Neuronal stem cell (in vitro differentiated cells): ENCODE results near the gene MAP3K5.
"Not testable (repeated sequence)": the region's sequence is repeated elsewhere in the genome, so short reads cannot be mapped to it uniquely, and the experiment has no call there.

Experiments
- DNase-seq: peaks from one replicate; pipeline ENCODE4 v3.0.0-alpha.2; 2013; ENCODE audit warnings: low spot score
- H2AFZ ChIP-seq: one replicate; pipeline ENCODE4 v1.6.1; 2013; ENCODE audit warnings: mild to moderate bottlenecking, low read length, inconsistent platforms
- H2AK5ac ChIP-seq: 2 replicates; pipeline ENCODE4 v1.6.1; 2013; ENCODE audit warnings: low read depth, mild to moderate bottlenecking, inconsistent platforms, low read length, moderate library complexity, mixed read lengths
- H2BK120ac ChIP-seq: 2 replicates; pipeline ENCODE4 v1.6.1; 2013; ENCODE audit warnings: low read depth, mild to moderate bottlenecking, inconsistent platforms, low read length, moderate library complexity, mixed read lengths
- H2BK12ac ChIP-seq: one replicate; pipeline ENCODE4 v1.6.1; 2013; ENCODE audit warnings: low read length, inconsistent platforms
- H2BK15ac ChIP-seq: 2 replicates; pipeline ENCODE4 v1.6.1; 2013; ENCODE audit warnings: mild to moderate bottlenecking, low read length, inconsistent platforms, mixed read lengths
- H2BK5ac ChIP-seq: one replicate; pipeline ENCODE4 v1.6.1; 2013; ENCODE audit warnings: inconsistent platforms, mild to moderate bottlenecking, low read length, moderate library complexity
- H3K14ac ChIP-seq: one replicate; pipeline ENCODE4 v1.6.1; 2013; ENCODE audit warnings: low read length, inconsistent platforms
- H3K18ac ChIP-seq: 2 replicates; pipeline ENCODE4 v1.6.1; 2013; ENCODE audit warnings: low read length, inconsistent platforms
- H3K23ac ChIP-seq: 2 replicates; pipeline ENCODE4 v1.6.1; 2013; ENCODE audit warnings: low read depth, mild to moderate bottlenecking, mixed read lengths, low read length, inconsistent platforms; ENCODE audit not compliant: poor library complexity
- H3K27ac ChIP-seq: replicated peaks from 3 replicates; pipeline ENCODE4 v1.5.1; 2013; ENCODE audit warnings: low read length, inconsistent platforms
- H3K27me3 ChIP-seq, 3 experiments: 2 replicates each; pipeline ENCODE4 v1.6.1; 2013; ENCODE audit warnings: low read length in 3 of 3, mild to moderate bottlenecking in 2 of 3, inconsistent platforms in 1 of 3, low read depth in 1 of 3, mixed read lengths in 1 of 3, moderate library complexity in 1 of 3; ENCODE audit not compliant: control insufficient read depth in 3 of 3, insufficient read depth in 3 of 3
- H3K36me3 ChIP-seq, 2 donors: replicated peaks in 1 of 2; 2 replicates each; pipeline ENCODE4 v1.6.1; 2013; ENCODE audit warnings: low read length in 2 of 2; ENCODE audit not compliant: control insufficient read depth in 2 of 2, insufficient read depth in 2 of 2
- H3K4ac ChIP-seq: 2 replicates; pipeline ENCODE4 v1.6.1; 2013; ENCODE audit warnings: inconsistent platforms, mild to moderate bottlenecking, low read length, moderate library complexity
- H3K4me1 ChIP-seq, 2 donors: 1 replicate in 1 of 2; 2 replicates in 1 of 2; pipeline ENCODE4 v1.6.1; 2013; ENCODE audit warnings: low read length in 2 of 2, low read depth in 1 of 2; ENCODE audit not compliant: control insufficient read depth in 2 of 2, insufficient read depth in 1 of 2
- H3K4me2 ChIP-seq: one replicate; pipeline ENCODE4 v1.6.1; 2013; ENCODE audit warnings: mild to moderate bottlenecking, low read length, inconsistent platforms; ENCODE audit not compliant: insufficient read depth, poor library complexity, severe bottlenecking
- H3K4me3 ChIP-seq, 2 donors: 2 replicates each; pipeline ENCODE4 v1.5.1; 2013; ENCODE audit warnings: low read length in 2 of 2, mild to moderate bottlenecking in 2 of 2, inconsistent platforms in 1 of 2, moderate library complexity in 1 of 2
- H3K79me1 ChIP-seq: one replicate; pipeline ENCODE4 v1.6.1; 2013; ENCODE audit warnings: low read depth, mild to moderate bottlenecking, inconsistent platforms, low read length, moderate library complexity
- H3K9ac ChIP-seq: one replicate; pipeline ENCODE4 v1.6.1; 2013; ENCODE audit warnings: mild to moderate bottlenecking, low read depth, low read length, inconsistent platforms; ENCODE audit not compliant: poor library complexity
- H3K9me3 ChIP-seq, 2 donors: replicated peaks in 1 of 2; 2 replicates each; pipeline versions ENCODE3 to v1.6.1; 2013; ENCODE audit warnings: low read length in 2 of 2, mild to moderate bottlenecking in 2 of 2, inconsistent platforms in 1 of 2, low read depth in 1 of 2, mixed read lengths in 1 of 2, moderate library complexity in 1 of 2; ENCODE audit not compliant: control insufficient read depth in 2 of 2, insufficient read depth in 1 of 2
- H4K8ac ChIP-seq: one replicate; pipeline ENCODE4 v1.6.1; 2013; ENCODE audit warnings: low read depth, mild to moderate bottlenecking, inconsistent platforms, low read length, moderate library complexity
- H4K91ac ChIP-seq: one replicate; pipeline ENCODE4 v1.6.1; 2013; ENCODE audit warnings: low read length, low read depth, mild to moderate bottlenecking, inconsistent platforms; ENCODE audit not compliant: poor library complexity
- WGBS, 2 donors: extraction: QIAGEN DNeasy Blood & Tissue Kit; methylation state at CpG; one replicate each; pipeline ENCODE4 v1.1.7; 2013; ENCODE audit warnings: missing lambda C conversion rate in 2 of 2, mixed read lengths in 1 of 2; ENCODE audit not compliant: insufficient read length in 2 of 2, insufficient replicate concordance in 1 of 2; ENCODE audit errors: extremely low coverage in 2 of 2; 5-methylcytosine and 5-hydroxymethylcytosine counted together

The MAP3K5 gene

GRCh38 chr6:136820561-136820960 is 28.3 kb upstream of the MAP3K5 start:
- H3K4me1 ChIP-seq = peaks cover 0 to 3% of the 10 kb centered on the region in 2 donors
- H2BK15ac ChIP-seq = no peak overlapping the region
- H3K4me3 ChIP-seq = no peak overlapping the region
- H3K9me3 ChIP-seq = peaks cover 0 to 1% of the 10 kb centered on the region in 2 donors
- H2BK120ac ChIP-seq = no peak overlapping the region
- no peak overlapping the region for H3K23ac ChIP-seq
- no peak overlapping the region for H3K4ac ChIP-seq
- no peak overlapping the region for H2BK5ac ChIP-seq
- H4K8ac ChIP-seq = no peak overlapping the region
- H3K9ac ChIP-seq = no peak overlapping the region
- H2AK5ac ChIP-seq = no peak overlapping the region
- no peak overlapping the region for H3K18ac ChIP-seq
- H3K79me1 ChIP-seq = peaks cover 2% of the 10 kb centered on the region
- whole genome bisulfite sequencing, 2 donors = no CpG with 5 or more reads among the region's 2 CpGs
- H2AFZ ChIP-seq = no peak overlapping the region
- H4K91ac ChIP-seq = no peak overlapping the region
- no peak overlapping the region for H3K27ac ChIP-seq
- H2BK12ac ChIP-seq = no peak overlapping the region
- DNase-seq = no peak
- peaks cover 0 to 6% of the 10 kb centered on the region in 2 donors for H3K36me3 ChIP-seq
- no peak overlapping the region for H3K14ac ChIP-seq
- peaks cover 0 to 22% (median 0%) of the 10 kb centered on the region in 3 experiments for H3K27me3 ChIP-seq
- H3K4me2 ChIP-seq = no peak overlapping the region

DNA sequence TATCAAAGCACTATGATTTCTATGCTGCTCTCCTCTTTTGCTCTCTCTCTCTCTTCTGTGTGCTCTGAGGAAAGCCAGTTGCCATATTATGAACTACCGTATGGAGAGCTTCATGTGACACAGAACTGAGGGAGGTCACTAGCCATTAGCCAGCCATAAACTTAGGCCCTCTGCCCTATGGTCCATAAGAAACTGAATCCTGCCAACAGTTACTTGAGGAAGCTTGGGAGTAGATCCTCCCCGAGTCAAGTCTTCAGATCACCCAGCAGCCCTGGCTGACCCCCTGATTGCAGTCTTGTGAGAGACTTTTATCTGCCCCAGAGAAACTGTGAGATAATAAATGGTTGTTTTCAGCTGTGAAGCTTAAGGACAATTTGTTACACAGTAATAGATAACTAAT is 24.4 kb upstream of the MAP3K5 start:
- H3K36me3 ChIP-seq = no peaks in the 10 kb centered on the region
- H3K23ac ChIP-seq = no peak overlapping the region
- no peak overlapping the region for H3K4me2 ChIP-seq
- H2BK12ac ChIP-seq = no peak overlapping the region
- no peak overlapping the region for H2BK120ac ChIP-seq
- no peaks in the 10 kb centered on the region for H3K79me1 ChIP-seq
- H4K91ac ChIP-seq = no peak overlapping the region
- H3K4me3 ChIP-seq = no peak overlapping the region
- H4K8ac ChIP-seq = no peak overlapping the region
- no peak overlapping the region for H3K18ac ChIP-seq
- DNase-seq = no peak
- no peaks in the 10 kb centered on the region for H3K4me1 ChIP-seq
- no peak overlapping the region for H3K27ac ChIP-seq
- H2AFZ ChIP-seq = no peak overlapping the region
- WGBS, 2 donors = no CpG with 5 or more reads among the region's 2 CpGs
- no peak overlapping the region for H3K4ac ChIP-seq
- H3K14ac ChIP-seq = no peak overlapping the region
- H2AK5ac ChIP-seq = no peak overlapping the region
- H2BK5ac ChIP-seq = no peak overlapping the region
- no peak overlapping the region for H3K9ac ChIP-seq
- no peak overlapping the region for H2BK15ac ChIP-seq
- H3K9me3 ChIP-seq = no peaks in the 10 kb centered on the region
- H3K27me3 ChIP-seq = peaks cover 0 to 25% (median 0%) of the 10 kb centered on the region in 3 experiments

- no CpG with 5 or more reads among the region's 1 CpG for WGBS, 2 donors
- H4K8ac ChIP-seq, H3K4me2 ChIP-seq, H2AK5ac ChIP-seq, H4K91ac ChIP-seq, H3K79me1 ChIP-seq, H3K4ac ChIP-seq, H3K36me3 ChIP-seq, H2BK15ac ChIP-seq, H2BK12ac ChIP-seq, H3K27ac ChIP-seq, H2AFZ ChIP-seq, H2BK120ac ChIP-seq, H3K4me3 ChIP-seq, H3K18ac ChIP-seq, H3K9ac ChIP-seq, H3K23ac ChIP-seq, H3K9me3 ChIP-seq, H3K14ac ChIP-seq, DNase-seq, H2BK5ac ChIP-seq, H3K4me1 ChIP-seq: not testable (repeated sequence)
- peaks cover 0 to 25% (median 0%) of the 10 kb centered on the region in 3 experiments for H3K27me3 ChIP-seq
Observed at GRCh38 chr6:136815608-136816007, 23.3 kb upstream of the MAP3K5 start.

DNA sequence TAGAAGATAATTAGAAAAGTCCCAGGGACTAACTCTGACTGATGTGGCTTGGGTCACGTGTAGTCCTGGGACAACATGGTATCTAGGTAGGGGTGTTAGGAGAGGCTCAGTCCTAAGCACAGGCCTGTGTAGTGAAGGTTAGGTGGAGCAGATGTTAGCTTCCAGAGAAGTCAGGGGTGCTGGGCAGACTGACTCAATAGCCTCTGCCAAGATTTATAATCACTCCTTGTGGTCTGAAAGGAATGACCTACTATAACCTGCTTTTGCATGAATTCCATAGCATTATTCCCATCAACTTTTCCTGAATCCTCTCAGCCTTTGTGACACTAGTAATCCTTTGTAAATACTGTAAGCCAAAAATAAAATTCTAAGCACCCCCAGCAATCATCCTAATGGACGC is 19.9 kb upstream of the MAP3K5 start:
- no peak overlapping the region for H3K23ac ChIP-seq
- peaks cover 0 to 9% (median 0%) of the 10 kb centered on the region in 3 experiments for H3K27me3 ChIP-seq
- H2BK120ac ChIP-seq = no peak overlapping the region
- H3K79me1 ChIP-seq = no peaks in the 10 kb centered on the region
- H3K36me3 ChIP-seq = no peaks in the 10 kb centered on the region
- no peak overlapping the region for H2BK15ac ChIP-seq
- H2AK5ac ChIP-seq = no peak overlapping the region
- no peak overlapping the region for H3K4me2 ChIP-seq
- no peak overlapping the region for H4K91ac ChIP-seq
- no peaks in the 10 kb centered on the region for H3K4me1 ChIP-seq
- no peak overlapping the region for H2BK5ac ChIP-seq
- H2AFZ ChIP-seq = no peak overlapping the region
- DNase-seq = no peak
- H3K9me3 ChIP-seq = no peaks in the 10 kb centered on the region
- no peak overlapping the region for H3K18ac ChIP-seq
- no peak overlapping the region for H3K14ac ChIP-seq
- H3K27ac ChIP-seq = no peak overlapping the region
- no peak overlapping the region for H3K4me3 ChIP-seq
- no peak overlapping the region for H3K4ac ChIP-seq
- H4K8ac ChIP-seq = no peak overlapping the region
- H3K9ac ChIP-seq = no peak overlapping the region
- no CpG with 5 or more reads among the region's 2 CpGs for WGBS, 2 donors
- H2BK12ac ChIP-seq = no peak overlapping the region
